ENCODE data around the gene BCL2L1. TPM values are rescaled to one million over a fixed set of nuclear protein-coding genes. Genes with fewer than 3 reads are reported as not detected.

BCL2L1 gene
- total RNA-seq, 1 experiment from 2014 or later = 277 TPM

DNA sequence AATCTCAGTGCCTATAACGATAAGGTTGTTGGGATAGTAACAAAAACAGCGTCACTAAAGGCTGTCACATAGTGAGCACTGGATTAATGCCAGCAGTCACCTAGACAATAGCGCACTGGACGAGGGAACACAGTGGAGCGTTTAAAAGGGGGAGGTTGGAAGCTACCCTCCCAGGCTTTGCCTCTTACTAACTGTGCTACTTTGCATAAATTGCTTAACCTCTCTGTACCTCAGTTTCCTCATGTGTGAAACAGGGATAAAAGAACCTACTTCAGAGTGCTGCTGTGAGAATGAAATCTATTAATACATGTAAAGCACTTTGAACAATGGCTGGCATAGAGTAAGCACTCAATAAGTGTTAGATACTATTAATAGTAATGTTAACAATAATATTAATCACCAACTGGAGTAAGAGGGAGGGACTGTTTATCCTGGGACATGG is 10.5 kb downstream of the BCL2L1 start:
- H3K9me3 ChIP-seq (ENCODE audit: low read length) = no peaks in the 10 kb centered on the region
- H3F3A ChIP-seq (ENCODE audit: low read length, unreplicated experiment) = peaks cover 16% of the 10 kb centered on the region
- ATAC-seq (no peak; the same call in 1 of the 2 replicates), DNase-seq (peak; percentile 43)
- H3K4me2 ChIP-seq (ENCODE audit: low read length) = peak overlapping the region; percentile 87
- no peaks in the 10 kb centered on the region for H3K27me3 ChIP-seq (ENCODE audit: low read length)
- H3K79me2 ChIP-seq (ENCODE audit: low read length) = peaks cover 99% of the 10 kb centered on the region
- peaks cover 77% of the 10 kb centered on the region for H3K36me3 ChIP-seq (ENCODE audit: low read depth, low read length)
- no peaks in the 10 kb centered on the region for H3K9me2 ChIP-seq (replicated peaks; ENCODE audit: low read length)
- BruUV-seq (replicated peaks) = no TSS peak
- H3K27ac ChIP-seq (ENCODE audit: low read length) = peak overlapping the region; percentile 99
- peak overlapping the region; percentile 90 for H3K9ac ChIP-seq (ENCODE audit: low read length)
- CTCF ChIA-PET = interaction anchor here (1.7 kb wide), 1 partner anchor 11 kb away, joined by 16 read pairs; the partner anchor contains the start of gene BCL2L1
- peaks cover 88% of the 10 kb centered on the region for H3K4me1 ChIP-seq (ENCODE audit: insufficient read depth, low read length)
- no peak overlapping the region for H2AFZ ChIP-seq (ENCODE audit: low read length)
- intact Hi-C loops (cut with micrococcal nuclease) = loop anchor here (1.0 to 2.0 kb wide), 2 partner anchors 8 to 31 kb away; no protein-coding TSS in a partner anchor
- no peaks in the 10 kb centered on the region for H4K20me1 ChIP-seq (ENCODE audit: low read length)
- POLR2A ChIA-PET (ENCODE audit: unreplicated experiment) = interaction anchor here (0.6 to 2.0 kb wide), 6 partner anchors 8 to 53 kb away, joined by 3 to 20 read pairs (median 6); partner anchors contain the start of gene BCL2L1
- TF ChIP-seq, protein P1, sequence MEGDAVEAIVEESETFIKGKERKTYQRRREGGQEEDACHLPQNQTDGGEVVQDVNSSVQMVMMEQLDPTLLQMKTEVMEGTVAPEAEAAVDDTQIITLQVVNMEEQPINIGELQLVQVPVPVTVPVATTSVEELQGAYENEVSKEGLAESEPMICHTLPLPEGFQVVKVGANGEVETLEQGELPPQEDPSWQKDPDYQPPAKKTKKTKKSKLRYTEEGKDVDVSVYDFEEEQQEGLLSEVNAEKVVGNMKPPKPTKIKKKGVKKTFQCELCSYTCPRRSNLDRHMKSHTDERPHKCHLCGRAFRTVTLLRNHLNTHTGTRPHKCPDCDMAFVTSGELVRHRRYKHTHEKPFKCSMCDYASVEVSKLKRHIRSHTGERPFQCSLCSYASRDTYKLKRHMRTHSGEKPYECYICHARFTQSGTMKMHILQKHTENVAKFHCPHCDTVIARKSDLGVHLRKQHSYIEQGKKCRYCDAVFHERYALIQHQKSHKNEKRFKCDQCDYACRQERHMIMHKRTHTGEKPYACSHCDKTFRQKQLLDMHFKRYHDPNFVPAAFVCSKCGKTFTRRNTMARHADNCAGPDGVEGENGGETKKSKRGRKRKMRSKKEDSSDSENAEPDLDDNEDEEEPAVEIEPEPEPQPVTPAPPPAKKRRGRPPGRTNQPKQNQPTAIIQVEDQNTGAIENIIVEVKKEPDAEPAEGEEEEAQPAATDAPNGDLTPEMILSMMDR (conservative IDR thresholded peaks at IDR 0.05; ENCODE audit: low read depth, low read length) = no peak
- TF ChIP-seq EZH2 (IDR thresholded peaks at IDR 0.05; ENCODE audit: low read length, unreplicated experiment) = no peak
- TF ChIP-seq EZH2phosphoT487 (IDR thresholded peaks at IDR 0.05; ENCODE audit: borderline replicate concordance, low read length) = no peak
- H3K4me3 ChIP-seq (ENCODE audit: low read length) = peak overlapping the region; percentile 59

DNA sequence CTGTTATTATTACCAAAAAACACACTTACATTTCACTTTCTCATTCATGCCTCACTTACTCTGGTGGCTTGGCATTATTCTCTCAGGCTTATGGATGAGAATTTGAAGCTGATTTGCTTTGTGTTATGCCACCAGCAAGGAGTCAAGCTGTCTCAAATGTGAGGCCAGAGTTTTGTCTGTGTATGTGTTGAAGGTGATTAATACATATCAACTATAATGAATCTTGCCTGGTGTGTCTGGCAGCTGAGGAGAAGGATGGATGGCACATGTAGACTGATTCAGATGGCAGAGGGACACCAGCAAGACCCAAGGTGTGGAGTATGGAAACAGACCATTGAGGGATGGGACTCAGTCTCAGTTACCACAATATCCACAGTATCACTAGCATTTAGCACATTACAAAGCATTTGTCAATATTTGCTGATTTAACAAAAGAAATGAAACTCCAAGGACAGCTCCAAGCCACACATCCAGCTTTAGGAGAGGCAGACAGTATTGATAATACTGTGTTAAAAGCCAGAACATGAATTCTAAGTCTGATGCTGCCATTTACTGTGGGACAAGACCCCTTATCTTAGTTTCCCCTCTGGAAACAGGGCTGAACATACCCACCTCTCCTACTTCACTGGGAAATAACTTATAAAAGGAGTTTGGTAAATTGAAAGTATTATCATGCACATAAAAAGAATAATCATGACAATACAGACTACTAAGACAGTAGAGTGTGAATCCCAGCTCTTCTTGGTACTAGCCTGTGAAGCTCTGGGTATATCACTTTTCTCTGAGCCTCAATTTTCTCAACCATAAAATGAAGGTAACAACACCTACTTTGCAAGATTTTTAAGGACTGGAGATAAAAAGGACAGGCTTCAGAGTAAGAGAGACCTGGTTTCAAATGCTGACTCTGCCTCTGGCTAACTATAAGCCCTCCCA is 11.2 kb downstream of the BCL2L1 start:
- peaks cover 77% of the 10 kb centered on the region for H3K36me3 ChIP-seq (ENCODE audit: low read depth, low read length)
- H3K4me3 ChIP-seq (ENCODE audit: low read length) = peak overlapping the region; percentile 59
- TF ChIP-seq EZH2 (IDR thresholded peaks at IDR 0.05; ENCODE audit: low read length, unreplicated experiment) (no peak), EZH2phosphoT487 (IDR thresholded peaks at IDR 0.05; ENCODE audit: borderline replicate concordance, low read length) (no peak)
- TF ChIP-seq, protein P1 (conservative IDR thresholded peaks at IDR 0.05; ENCODE audit: low read depth, low read length) = no peak
- peaks cover 88% of the 10 kb centered on the region for H3K4me1 ChIP-seq (ENCODE audit: insufficient read depth, low read length)
- DNase-seq = peak; percentile 20
- no TSS peak for BruUV-seq (replicated peaks)
- peak overlapping the region; percentile 87 for H3K4me2 ChIP-seq (ENCODE audit: low read length)
- H3K27ac ChIP-seq (ENCODE audit: low read length) = peak overlapping the region; percentile 99
- no peaks in the 10 kb centered on the region for H3K9me3 ChIP-seq (ENCODE audit: low read length)
- H3K9me2 ChIP-seq (replicated peaks; ENCODE audit: low read length) = no peaks in the 10 kb centered on the region
- CTCF ChIA-PET = no interaction called here
- ATAC-seq = no peak
- H3K79me2 ChIP-seq (ENCODE audit: low read length) = peaks cover 99% of the 10 kb centered on the region
- intact Hi-C loops (cut with micrococcal nuclease) = loop anchor here (1.0 to 2.0 kb wide), 2 partner anchors 9 to 31 kb away; no protein-coding TSS in a partner anchor
- no peak overlapping the region for H2AFZ ChIP-seq (ENCODE audit: low read length)
- POLR2A ChIA-PET (ENCODE audit: unreplicated experiment) = interaction anchor here (0.5 to 1.4 kb wide), 3 partner anchors 9 to 12 kb away, joined by 3 to 4 read pairs (median 3); partner anchors contain the start of gene BCL2L1
- no peaks in the 10 kb centered on the region for H4K20me1 ChIP-seq (ENCODE audit: low read length)
- H3F3A ChIP-seq (ENCODE audit: low read length, unreplicated experiment) = peaks cover 16% of the 10 kb centered on the region
- peak overlapping the region; percentile 90 for H3K9ac ChIP-seq (ENCODE audit: low read length)
- H3K27me3 ChIP-seq (ENCODE audit: low read length) = no peaks in the 10 kb centered on the region

All from PC-3 (cell line).